Stomach smooth muscle (tissue), 2 donors: ENCODE measurements around the gene PIK3R6.
"Not testable (repeated sequence)": the region's sequence is repeated elsewhere in the genome, so short reads cannot be mapped to it uniquely, and the experiment has no call there.

Experiments used
- H3K27ac ChIP-seq: one replicate; pipeline ENCODE4 v1.7.0; 2013; ENCODE audit warnings: mild to moderate bottlenecking, low read length, inconsistent platforms
- H3K27me3 ChIP-seq, 2 donors: one replicate each; pipeline ENCODE4 v1.7.0; 2013; ENCODE audit warnings: low read length in 2 of 2; ENCODE audit not compliant: insufficient read depth in 2 of 2, control insufficient read depth in 1 of 2
- H3K36me3 ChIP-seq, 2 donors: one replicate each; pipeline ENCODE4 v1.7.0; 2013; ENCODE audit warnings: low read length in 2 of 2; ENCODE audit not compliant: control insufficient read depth in 2 of 2, insufficient read depth in 2 of 2
- H3K4me1 ChIP-seq: one replicate; pipeline ENCODE4 v1.7.0; 2013; ENCODE audit warnings: low read length; ENCODE audit not compliant: control insufficient read depth, insufficient read depth
- H3K4me3 ChIP-seq, 2 donors: one replicate each; pipeline ENCODE4 v1.7.0; 2013; ENCODE audit warnings: low read length in 2 of 2
- H3K9ac ChIP-seq, 2 donors: one replicate each; pipeline ENCODE4 v1.7.0; 2013; ENCODE audit warnings: low read length in 2 of 2, mild to moderate bottlenecking in 1 of 2
- H3K9me3 ChIP-seq, 2 donors: one replicate each; pipeline ENCODE4 v1.7.0; 2013; ENCODE audit warnings: low read length in 2 of 2; ENCODE audit not compliant: control insufficient read depth in 2 of 2
- donor health status: healthy.
- donor health status: Pancreatic carcinoma.

The PIK3R6 gene

DNA sequence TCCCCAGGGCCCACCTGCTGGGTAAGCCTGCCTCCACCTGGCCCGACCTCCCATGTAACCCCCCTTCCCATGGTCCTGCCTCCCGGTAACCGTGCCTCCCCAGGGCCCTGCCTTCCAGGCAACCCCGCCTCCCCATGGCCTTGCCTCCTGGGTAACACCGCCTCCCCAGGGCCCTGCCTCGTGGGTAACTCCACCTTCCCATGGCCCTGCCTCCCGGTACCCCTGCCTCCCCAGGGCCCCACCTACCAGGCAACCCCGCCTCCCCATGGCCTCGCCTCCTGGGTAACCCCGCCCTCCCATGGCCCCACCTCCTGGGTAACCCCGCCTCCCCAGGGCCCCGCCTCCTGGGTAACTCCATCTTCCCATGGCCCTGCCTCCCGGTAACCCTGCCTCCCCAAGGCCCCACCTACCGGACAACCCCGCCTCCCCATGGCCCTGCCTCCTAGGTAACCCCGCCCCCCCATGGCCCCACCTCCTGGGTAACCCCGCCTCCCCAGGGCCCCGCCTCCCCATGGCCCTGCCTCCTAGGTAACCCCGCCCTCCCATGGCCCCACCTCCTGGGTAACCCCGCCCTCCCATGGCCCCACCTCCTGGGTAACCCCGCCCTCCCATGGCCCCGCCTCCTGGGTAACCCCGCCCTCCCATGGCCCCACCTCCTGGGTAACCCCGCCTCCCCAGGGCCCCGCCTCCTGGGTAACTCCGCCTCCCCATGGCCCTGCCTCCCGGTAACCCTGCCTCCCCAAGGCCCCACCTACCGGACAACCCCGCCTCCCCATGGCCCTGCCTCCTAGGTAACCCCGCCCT is 17.9 kb upstream of the PIK3R6 start:
- not testable (repeated sequence) for H3K9ac ChIP-seq, H3K36me3 ChIP-seq, H3K4me1 ChIP-seq, H3K27me3 ChIP-seq, H3K9me3 ChIP-seq, H3K27ac ChIP-seq, H3K4me3 ChIP-seq

DNA sequence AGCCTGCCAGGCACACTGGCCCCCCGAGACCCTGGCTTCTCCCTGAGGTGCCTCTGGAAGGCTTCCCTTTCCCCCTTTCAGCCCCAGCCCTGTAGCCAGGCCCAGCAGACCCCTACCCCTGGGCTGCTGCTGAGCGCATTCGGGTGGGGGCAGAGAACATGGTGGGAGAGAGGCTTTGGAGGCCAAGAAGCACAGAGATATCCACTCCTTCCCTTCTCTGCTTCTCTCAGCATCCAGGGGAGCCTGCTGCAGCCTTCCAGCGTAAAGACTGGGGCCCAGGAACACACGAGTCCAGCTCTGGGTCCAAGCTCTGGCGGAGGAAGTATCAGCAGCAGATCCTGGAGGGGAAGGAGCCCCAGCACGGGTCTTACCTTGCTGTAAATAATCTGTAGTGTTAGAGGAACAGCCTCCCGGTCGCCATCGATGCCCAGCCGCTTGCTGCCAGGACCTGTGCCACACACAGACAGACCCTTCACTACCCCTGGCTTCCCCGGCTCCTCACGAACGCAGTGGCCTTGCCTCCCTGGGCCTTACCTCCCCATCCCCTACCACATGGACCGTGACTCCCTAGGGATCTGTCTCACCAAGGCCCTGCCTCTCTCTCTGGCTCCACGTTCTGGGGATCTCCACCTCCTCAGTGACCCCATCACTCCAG is 17.0 kb upstream of the PIK3R6 start:
- H3K4me3 ChIP-seq: no peak overlapping the region
- H3K9ac ChIP-seq: no peak overlapping the region
- no peaks in the 10 kb centered on the region for H3K4me1 ChIP-seq
- H3K27me3 ChIP-seq: peaks cover 0 to 3% of the 10 kb centered on the region in 2 donors
- no peak overlapping the region for H3K27ac ChIP-seq
- H3K36me3 ChIP-seq: no peaks in the 10 kb centered on the region
- no peaks in the 10 kb centered on the region for H3K9me3 ChIP-seq

DNA sequence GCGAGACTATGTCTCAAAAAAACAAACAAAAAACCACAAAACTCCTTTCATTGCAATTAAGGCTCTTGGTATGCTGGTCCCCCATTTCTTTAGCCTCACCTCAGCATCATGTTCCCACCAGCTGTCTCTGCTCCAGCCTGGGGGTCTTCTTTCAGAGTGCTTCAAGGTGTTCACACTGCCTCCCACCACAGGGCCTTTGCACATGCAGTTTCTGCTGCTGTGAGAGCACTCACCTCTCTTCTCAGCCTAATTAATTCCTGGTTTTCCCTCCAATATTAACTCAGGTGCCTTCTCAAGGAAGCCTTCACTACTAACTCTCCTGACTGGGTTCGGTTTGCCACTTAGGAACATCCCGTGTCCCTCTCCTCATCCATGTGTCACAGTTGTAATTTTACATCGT is 15.9 kb upstream of the PIK3R6 start:
- Histone ChIP-seq H3K36me3 (no peaks in the 10 kb centered on the region), H3K9me3 (no peaks in the 10 kb centered on the region), H3K4me3 (no peak overlapping the region), H3K4me1 (no peaks in the 10 kb centered on the region), H3K27ac (no peak overlapping the region), H3K9ac (no peak overlapping the region), H3K27me3 (peaks cover 0 to 3% of the 10 kb centered on the region in 2 donors)

DNA sequence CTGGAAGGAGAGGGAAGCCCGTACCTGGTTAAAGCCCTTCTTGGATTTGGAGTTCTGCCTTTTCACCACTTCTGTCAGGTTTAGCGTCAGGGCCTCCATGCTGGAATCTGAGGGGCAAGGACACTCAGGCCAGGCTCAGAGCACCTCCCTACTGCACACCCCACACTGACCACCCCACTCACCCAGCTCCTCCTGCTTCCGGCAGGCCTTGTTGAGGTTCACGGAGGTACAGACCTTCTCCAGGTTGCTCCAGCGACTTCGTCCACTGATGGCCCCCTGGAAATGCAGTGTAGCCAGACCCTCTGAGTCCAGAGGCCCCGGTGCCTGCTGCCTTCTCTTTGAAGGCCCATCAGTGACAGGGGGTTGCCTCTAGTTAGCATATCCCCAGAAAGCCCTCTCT is 14.1 kb upstream of the PIK3R6 start:
- peaks cover 0 to 2% of the 10 kb centered on the region in 2 donors for H3K27me3 ChIP-seq
- no peaks in the 10 kb centered on the region for H3K36me3 ChIP-seq
- no peak overlapping the region for H3K27ac ChIP-seq

DNA sequence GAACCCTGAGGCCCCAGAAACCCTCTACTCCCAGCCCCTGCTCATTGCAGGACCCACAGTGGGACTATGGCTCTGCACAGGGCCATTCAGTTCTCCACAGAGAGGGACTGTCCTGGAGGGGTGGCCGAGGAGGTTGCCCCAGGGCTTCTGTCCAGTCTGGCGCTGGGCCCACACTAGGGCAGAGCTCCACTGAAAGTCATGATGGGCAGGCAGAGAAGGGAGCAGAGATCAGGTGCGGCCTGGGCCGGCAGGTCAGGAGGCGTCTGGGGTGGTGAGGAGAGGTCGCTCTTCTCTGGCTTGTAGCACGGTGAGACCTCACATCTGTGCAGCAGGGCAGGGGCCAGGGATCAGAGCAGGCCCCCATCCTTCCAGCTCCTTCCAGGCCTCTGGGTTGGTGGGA is 13.0 kb upstream of the PIK3R6 start:
- no peaks in the 10 kb centered on the region for H3K36me3 ChIP-seq

More for the DNA sequence above, 14.1 kb upstream of the PIK3R6 start:
- no peaks in the 10 kb centered on the region for H3K9me3 ChIP-seq
- H3K4me3 ChIP-seq: no peak overlapping the region
- H3K9ac ChIP-seq: no peak overlapping the region
- no peaks in the 10 kb centered on the region for H3K4me1 ChIP-seq

DNA sequence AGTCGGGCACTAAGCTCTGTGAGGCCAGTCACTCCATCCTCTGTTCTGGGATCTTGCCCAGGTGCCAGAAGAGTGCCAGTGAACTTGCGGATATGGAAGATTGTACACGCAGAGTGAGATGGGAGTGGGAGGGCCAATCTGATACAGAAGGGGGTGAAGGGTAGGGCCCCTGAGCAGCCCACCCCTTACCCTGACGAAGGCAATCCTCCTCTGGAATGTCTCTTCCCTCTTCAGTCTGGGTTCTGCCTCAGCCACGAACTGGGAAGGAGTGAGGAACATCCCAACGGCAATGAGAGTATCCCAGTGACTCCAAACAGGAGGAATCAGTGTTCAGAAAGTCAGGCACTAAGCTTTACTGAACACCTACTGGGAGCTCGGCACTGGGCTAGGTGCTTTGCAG is 11.9 kb upstream of the PIK3R6 start:
- Histone ChIP-seq H3K4me3 (no peak overlapping the region), H3K27ac (no peak overlapping the region), H3K36me3 (no peaks in the 10 kb centered on the region)

More for the DNA sequence above, 13.0 kb upstream of the PIK3R6 start:
- no peak overlapping the region for H3K4me3 ChIP-seq
- no peaks in the 10 kb centered on the region for H3K9me3 ChIP-seq
- H3K27me3 ChIP-seq: peaks cover 0 to 3% of the 10 kb centered on the region in 2 donors
- no peak overlapping the region for H3K27ac ChIP-seq
- no peaks in the 10 kb centered on the region for H3K4me1 ChIP-seq
- no peak overlapping the region for H3K9ac ChIP-seq

DNA sequence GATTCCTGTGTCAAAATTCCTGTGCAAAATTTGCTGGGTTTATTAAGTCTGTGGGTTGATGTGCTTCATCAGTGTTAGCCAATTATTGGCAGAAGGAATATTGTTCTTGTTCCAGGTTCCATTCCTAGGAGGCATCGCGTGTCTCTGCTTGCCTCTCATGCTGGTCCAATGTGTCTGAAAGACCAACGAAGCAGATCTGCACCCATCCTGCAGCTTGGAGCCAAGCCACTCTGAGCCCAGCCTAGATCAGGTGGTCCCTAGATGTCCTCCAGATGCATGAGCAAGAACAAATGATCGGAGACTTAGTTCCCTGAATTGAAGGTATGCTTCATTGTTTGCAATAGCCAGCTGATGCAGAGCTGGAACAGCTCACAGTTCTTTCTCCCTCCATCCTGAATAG is 10.5 kb upstream of the PIK3R6 start:
- no peak overlapping the region for H3K27ac ChIP-seq
- H3K36me3 ChIP-seq: no peaks in the 10 kb centered on the region
- H3K9ac ChIP-seq: no peak overlapping the region
- peaks cover 13 to 17% of the 10 kb centered on the region in 2 donors for H3K27me3 ChIP-seq
- no peaks in the 10 kb centered on the region for H3K4me1 ChIP-seq
- H3K9me3 ChIP-seq: no peaks in the 10 kb centered on the region
- no peak overlapping the region for H3K4me3 ChIP-seq

More for the DNA sequence above, 11.9 kb upstream of the PIK3R6 start:
- no peaks in the 10 kb centered on the region for H3K9me3 ChIP-seq
- H3K4me1 ChIP-seq: no peaks in the 10 kb centered on the region
- H3K27me3 ChIP-seq: peaks cover under 1 to 6% of the 10 kb centered on the region in 2 donors
- H3K9ac ChIP-seq: no peak overlapping the region

DNA sequence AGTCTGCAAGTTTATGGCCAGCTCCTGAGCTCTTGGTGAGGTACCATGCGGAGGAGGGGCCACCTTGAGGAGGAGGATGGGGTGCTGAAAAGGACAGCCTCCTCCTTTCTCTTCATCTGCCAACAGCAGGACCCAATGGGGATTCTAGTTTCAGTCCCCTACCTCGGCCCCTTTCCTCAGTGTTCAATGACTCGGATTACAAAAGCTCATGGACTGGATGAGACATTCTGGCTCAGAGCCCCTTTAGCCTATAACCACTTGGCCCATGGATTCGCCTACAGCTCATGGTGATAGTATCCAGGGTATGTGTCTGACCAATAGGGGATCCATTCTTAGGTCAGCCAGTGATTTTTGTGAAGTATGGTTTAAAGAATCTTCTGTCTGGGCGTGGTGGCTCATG is 8.5 kb upstream of the PIK3R6 start:
- no peaks in the 10 kb centered on the region for H3K36me3 ChIP-seq

DNA sequence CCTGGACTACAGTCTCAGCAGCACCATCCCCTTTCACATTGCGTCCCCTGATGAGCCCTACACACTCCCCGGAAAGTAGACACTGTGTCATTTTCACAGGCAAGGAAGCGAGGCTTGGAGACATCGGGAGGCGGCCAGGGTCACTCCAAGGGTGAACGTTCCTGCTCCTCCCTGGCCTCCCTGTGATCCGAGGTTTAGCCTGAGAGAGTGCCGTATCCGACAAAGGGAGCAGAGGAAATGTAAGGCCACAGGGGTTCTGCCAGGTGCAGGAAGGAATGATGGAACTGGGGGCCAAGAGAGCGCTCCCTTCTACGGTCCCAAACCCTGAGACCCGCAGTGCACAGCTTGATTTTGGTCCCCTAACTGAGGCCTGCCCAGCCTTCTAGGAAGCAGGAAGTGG is 8.0 kb upstream of the PIK3R6 start:
- Histone ChIP-seq H3K27ac (no peak overlapping the region), H3K9ac (no peak overlapping the region), H3K27me3 (peaks cover 19 to 20% of the 10 kb centered on the region in 2 donors), H3K9me3 (peaks cover 0 to 4% of the 10 kb centered on the region in 2 donors), H3K4me3 (no peak overlapping the region), H3K4me1 (no peaks in the 10 kb centered on the region), H3K36me3 (no peaks in the 10 kb centered on the region)

More for the DNA sequence above, 8.5 kb upstream of the PIK3R6 start:
- peaks cover 19 to 20% of the 10 kb centered on the region in 2 donors for H3K27me3 ChIP-seq
- H3K4me1 ChIP-seq: no peaks in the 10 kb centered on the region
- no peak overlapping the region for H3K27ac ChIP-seq
- no peak overlapping the region for H3K4me3 ChIP-seq
- H3K9ac ChIP-seq: no peak overlapping the region
- H3K9me3 ChIP-seq: peaks cover 0 to 4% of the 10 kb centered on the region in 2 donors

DNA sequence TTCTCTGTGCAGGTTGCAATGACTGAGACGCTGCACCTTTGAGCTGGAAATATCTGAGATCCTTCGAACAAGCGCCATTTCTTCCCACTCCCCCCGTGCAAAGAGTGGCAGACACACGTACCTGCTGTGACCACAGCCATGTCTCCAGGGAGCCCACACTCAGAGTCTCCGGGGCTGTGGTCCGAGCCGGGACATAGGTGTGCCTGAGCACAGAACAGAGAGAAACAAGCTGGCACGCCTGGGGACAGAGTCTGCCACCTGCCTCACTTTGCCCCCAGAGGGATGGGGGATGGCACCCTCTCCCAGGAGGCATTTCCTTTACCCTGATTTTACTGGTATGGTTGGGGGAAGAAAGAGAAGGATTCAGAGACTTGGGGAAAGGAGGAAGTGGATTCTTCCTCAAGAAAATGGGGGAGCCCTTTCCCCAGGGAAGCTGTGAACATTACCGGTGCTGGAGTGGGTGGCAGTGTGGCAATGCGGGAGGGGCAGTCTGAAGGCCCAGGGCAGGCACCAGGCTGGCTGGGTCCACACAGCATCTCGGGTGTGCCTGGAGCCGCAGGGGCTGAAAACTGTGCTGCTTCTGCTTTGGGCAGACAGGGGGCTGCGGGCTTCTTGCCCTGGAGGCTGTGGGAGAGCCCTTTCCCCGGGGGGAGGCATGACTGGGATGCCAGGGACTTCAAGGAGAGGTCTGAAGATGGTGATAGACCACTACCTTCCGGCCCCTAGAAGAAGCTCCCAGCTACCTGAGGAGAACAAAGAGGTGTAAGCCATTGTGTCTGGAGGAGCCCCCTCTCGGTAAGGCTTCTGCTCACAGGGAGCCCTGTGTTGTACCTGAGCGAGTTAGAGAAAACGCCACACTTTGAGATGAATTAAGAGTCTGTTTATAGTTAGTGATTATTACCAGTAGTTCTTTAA is 6.6 kb upstream of the PIK3R6 start:
- Histone ChIP-seq H3K9ac (no peak overlapping the region), H3K4me1 (no peaks in the 10 kb centered on the region), H3K27ac (no peak overlapping the region), H3K9me3 (peaks cover 0 to 4% of the 10 kb centered on the region in 2 donors), H3K4me3 (no peak overlapping the region), H3K36me3 (no peaks in the 10 kb centered on the region), H3K27me3 (peaks cover 19 to 20% of the 10 kb centered on the region in 2 donors)
